ENCODE measurements around the gene CCBE1. TPM values are rescaled to one million over a fixed set of nuclear protein-coding genes. Genes with fewer than 3 reads are reported as not detected.

The CCBE1 gene
- total RNA-seq, 2 experiments from 2014 or later: not detected

DNA sequence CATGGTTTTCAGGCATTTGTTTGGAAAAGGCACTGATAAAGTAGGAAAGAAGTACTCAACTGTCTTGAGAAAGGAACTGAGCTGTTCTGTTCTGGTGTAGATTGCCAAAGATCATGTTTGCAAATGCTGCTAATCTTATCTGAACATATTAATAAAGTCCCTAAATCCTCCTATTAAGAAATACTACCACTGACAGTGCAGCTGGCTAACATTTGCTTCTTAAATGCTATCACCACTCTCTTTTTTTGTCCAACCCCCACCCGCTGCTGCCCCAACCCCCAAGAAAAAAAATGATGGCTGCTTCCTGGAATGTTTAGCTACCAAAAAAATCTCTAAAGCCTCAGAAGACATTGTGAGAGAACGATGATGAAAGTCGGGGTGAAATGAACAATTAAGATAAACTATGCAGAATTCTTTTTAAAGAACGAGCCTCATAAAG lies 130.7 kb downstream of the CCBE1 start:
- CTCF ChIA-PET: no interaction called here
- intact Hi-C loops (cut with micrococcal nuclease): no loop called here
- H3K36me3 Mint-ChIP-seq (ENCODE audit: low read depth): no peaks in the 10 kb centered on the region
- H3K27me3 Mint-ChIP-seq (ENCODE audit: low read depth): peaks cover 3% of the 10 kb centered on the region
- no peak for DNase-seq
- no peaks in the 10 kb centered on the region for H3K4me1 Mint-ChIP-seq (ENCODE audit: low read depth)
- H3K4me3 Mint-ChIP-seq: no peak overlapping the region
- H3K9me3 Mint-ChIP-seq: no peaks in the 10 kb centered on the region
- H3K27ac Mint-ChIP-seq: no peak overlapping the region

DNA sequence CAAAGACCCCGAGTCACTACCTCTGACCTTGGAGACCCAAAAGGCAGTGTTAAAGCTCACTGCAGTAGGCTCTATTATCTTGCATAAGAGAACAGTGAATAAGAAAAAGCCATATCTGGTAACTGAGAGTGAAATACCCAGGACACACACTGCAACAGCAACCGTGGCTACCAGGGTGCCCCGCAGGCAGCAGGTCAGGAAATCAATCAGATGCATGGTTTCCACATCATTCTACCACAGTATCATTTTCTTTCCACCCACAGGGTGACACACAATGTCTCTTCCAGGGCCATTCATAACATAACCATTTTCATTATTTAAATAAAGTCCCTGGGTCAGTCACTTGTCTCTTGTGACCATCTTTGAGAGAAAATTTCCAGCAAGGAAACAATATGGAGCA lies 131.3 kb downstream of the CCBE1 start:
- Mint-ChIP-seq H3K9me3 (no peaks in the 10 kb centered on the region), H3K4me1 (ENCODE audit: low read depth) (no peaks in the 10 kb centered on the region), H3K27ac (no peak overlapping the region), H3K27me3 (ENCODE audit: low read depth) (peaks cover 3% of the 10 kb centered on the region), H3K36me3 (ENCODE audit: low read depth) (no peaks in the 10 kb centered on the region), H3K4me3 (no peak overlapping the region)
- no peak for DNase-seq
- intact Hi-C loops (cut with micrococcal nuclease): no loop called here
- CTCF ChIA-PET: no interaction called here

DNA sequence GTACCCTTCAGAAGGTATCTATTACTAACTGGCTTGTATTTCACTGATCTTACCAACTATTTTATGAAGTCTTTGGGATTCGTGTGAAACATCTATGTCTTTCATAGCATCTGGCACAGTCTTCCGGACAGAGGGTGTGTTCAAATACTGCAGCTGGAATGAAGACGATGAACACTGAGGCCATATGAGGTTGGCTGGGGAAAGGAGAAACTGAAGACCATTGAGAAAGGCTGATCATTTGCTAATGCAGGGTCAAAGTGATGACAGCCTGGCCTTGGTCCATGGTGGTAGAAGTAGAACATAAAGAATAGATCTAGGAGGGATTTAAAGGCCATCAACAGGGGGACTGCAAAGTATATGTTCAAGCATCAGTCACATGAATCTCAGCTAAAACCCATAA lies 132.7 kb downstream of the CCBE1 start:
- Mint-ChIP-seq H3K27me3 (ENCODE audit: low read depth) (peaks cover 3% of the 10 kb centered on the region), H3K4me1 (ENCODE audit: low read depth) (no peaks in the 10 kb centered on the region), H3K27ac (no peak overlapping the region), H3K9me3 (no peaks in the 10 kb centered on the region), H3K36me3 (ENCODE audit: low read depth) (no peaks in the 10 kb centered on the region), H3K4me3 (no peak overlapping the region)
- CTCF ChIA-PET: interaction anchor here (0.6 kb wide), 2 partner anchors 102 to 105 kb away, joined by 3 to 4 read pairs; no protein-coding TSS in a partner anchor
- intact Hi-C loops (cut with micrococcal nuclease): no loop called here
- DNase-seq: no peak

DNA sequence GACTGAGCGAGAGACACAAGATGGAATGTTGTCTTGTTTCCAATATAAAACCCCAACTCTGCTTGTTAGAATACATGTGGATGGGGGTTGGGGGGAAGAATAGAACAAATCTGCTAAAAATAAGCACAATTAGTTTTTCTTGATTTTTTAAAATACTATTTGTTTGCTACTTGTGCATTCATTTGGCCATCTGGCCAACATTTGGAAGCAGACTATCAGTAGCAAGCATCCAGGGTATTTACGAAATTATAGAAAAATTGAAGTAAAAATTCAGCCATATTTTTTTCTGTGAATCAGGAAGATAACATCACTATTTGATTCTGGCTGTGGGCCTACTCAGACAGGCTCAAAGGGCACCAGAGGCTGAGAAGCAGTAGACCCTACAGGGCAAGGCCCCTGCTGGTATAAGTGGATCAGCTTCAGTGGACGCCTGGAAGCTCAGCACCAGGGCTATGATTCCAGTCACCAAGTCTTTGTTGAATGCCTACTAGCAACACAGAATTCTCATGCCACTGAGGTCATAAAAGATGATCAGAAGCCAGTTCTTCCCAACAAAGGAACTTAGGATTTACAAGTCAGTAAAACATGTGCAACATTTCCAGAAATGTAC lies 133.9 kb downstream of the CCBE1 start:
- Mint-ChIP-seq H3K4me3 (no peak overlapping the region), H3K4me1 (ENCODE audit: low read depth) (no peaks in the 10 kb centered on the region)
- intact Hi-C loops (cut with micrococcal nuclease): no loop called here

DNA sequence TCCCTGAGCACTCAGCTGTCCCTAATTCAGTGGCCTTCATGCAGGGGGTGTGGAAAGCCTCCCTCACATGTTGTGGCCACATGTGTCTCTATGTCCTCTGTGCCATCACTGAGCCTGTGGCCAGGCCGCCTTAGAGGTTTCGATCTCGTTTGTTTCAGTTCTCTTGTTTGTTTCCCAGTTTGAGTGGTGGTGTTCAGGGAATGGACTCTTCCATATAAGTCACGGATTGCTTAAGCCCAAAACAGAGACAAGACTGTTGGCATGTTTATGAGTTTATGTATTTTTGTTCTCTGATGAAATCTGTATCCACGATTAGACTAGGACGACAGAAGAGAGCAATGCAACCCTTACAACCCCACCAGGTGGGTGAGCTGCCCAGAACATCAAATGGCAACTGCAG lies 134.5 kb downstream of the CCBE1 start:
- CTCF ChIA-PET: no interaction called here
- no peaks in the 10 kb centered on the region for H3K9me3 Mint-ChIP-seq
- no peak overlapping the region for H3K27ac Mint-ChIP-seq
- peaks cover 3% of the 10 kb centered on the region for H3K27me3 Mint-ChIP-seq (ENCODE audit: low read depth)
- no peak overlapping the region for H3K4me3 Mint-ChIP-seq
- DNase-seq: no peak
- no peaks in the 10 kb centered on the region for H3K36me3 Mint-ChIP-seq (ENCODE audit: low read depth)
- H3K4me1 Mint-ChIP-seq (ENCODE audit: low read depth): no peaks in the 10 kb centered on the region
- intact Hi-C loops (cut with micrococcal nuclease): no loop called here

More for the DNA sequence above, 133.9 kb downstream of the CCBE1 start:
- DNase-seq: no peak
- Mint-ChIP-seq H3K27me3 (ENCODE audit: low read depth) (peaks cover 3% of the 10 kb centered on the region), H3K27ac (no peak overlapping the region), H3K36me3 (ENCODE audit: low read depth) (no peaks in the 10 kb centered on the region), H3K9me3 (no peaks in the 10 kb centered on the region)
- CTCF ChIA-PET: no interaction called here

DNA sequence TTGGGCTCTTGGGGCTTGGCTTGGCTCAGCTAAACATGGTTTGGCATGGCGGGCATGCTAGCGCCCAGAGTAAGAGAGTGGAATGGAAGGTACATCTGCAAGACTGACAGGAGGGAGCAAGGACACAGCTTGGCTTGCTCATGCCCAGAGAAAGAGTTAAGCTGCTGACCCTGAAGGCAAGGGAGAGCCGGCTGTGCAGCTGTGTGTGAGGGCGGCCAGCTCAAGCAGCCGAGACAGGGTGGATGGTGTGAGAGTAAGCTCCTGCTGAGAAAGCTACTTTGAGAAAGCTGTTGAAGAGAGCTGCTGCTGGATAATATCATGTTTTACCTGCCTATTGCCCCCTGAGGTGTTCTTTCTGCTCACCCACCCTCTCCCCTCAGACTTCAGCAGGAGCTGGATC lies 135.6 kb downstream of the CCBE1 start:
- no peak for DNase-seq
- H3K4me3 Mint-ChIP-seq: no peak overlapping the region
- no peaks in the 10 kb centered on the region for H3K9me3 Mint-ChIP-seq
- peaks cover 3% of the 10 kb centered on the region for H3K27me3 Mint-ChIP-seq (ENCODE audit: low read depth)
- CTCF ChIA-PET: no interaction called here
- H3K27ac Mint-ChIP-seq: no peak overlapping the region
- H3K4me1 Mint-ChIP-seq (ENCODE audit: low read depth): no peaks in the 10 kb centered on the region
- intact Hi-C loops (cut with micrococcal nuclease): no loop called here
- H3K36me3 Mint-ChIP-seq (ENCODE audit: low read depth): no peaks in the 10 kb centered on the region

DNA sequence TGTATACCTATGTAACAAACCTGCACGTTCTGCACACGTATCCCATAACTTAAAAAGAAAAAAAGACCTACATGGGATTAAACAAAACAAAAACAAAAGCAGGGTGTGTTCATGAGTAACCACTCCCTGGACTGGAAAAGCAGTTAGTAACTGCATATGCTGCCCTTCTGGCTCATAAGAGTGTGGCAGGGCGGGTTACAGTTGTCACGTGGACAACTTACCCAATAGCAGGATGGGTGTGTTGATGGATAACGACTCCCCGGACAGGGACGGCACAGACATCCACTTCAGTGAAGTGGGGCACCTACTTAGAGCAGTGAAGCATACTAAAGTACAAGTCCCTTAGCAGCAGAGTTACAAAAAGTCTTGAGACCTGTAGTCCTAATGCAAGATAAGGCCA lies 136.7 kb downstream of the CCBE1 start:
- H3K9me3 Mint-ChIP-seq: no peaks in the 10 kb centered on the region
- no peaks in the 10 kb centered on the region for H3K4me1 Mint-ChIP-seq (ENCODE audit: low read depth)
- intact Hi-C loops (cut with micrococcal nuclease): no loop called here
- CTCF ChIA-PET: no interaction called here
- H3K27me3 Mint-ChIP-seq (ENCODE audit: low read depth): peaks cover 3% of the 10 kb centered on the region
- DNase-seq: no peak
- no peak overlapping the region for H3K4me3 Mint-ChIP-seq
- no peaks in the 10 kb centered on the region for H3K36me3 Mint-ChIP-seq (ENCODE audit: low read depth)
- no peak overlapping the region for H3K27ac Mint-ChIP-seq

DNA sequence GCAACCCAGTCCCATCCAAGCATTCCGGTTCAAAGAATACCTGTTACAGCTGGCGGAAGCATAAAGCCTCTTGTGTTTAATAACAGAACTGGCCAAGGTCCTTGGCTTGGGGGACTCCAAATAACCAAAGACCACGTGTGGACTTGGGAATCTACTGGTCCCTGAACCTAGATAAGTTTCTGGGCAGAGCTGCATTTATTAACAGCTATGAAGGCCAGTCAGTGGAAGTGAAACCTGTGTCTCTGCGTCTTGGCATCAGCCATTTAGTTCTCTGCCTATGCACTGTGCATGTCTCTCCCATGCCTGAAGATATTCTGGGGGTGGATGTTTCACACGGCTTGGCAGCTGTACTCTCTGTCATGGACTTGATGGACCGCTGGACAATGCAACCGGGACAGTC lies 137.7 kb downstream of the CCBE1 start:
- Mint-ChIP-seq H3K27me3 (ENCODE audit: low read depth) (peaks cover 3% of the 10 kb centered on the region), H3K4me1 (ENCODE audit: low read depth) (no peaks in the 10 kb centered on the region), H3K27ac (no peak overlapping the region), H3K36me3 (ENCODE audit: low read depth) (no peaks in the 10 kb centered on the region), H3K9me3 (no peaks in the 10 kb centered on the region), H3K4me3 (no peak overlapping the region)
- no peak for DNase-seq
- CTCF ChIA-PET: no interaction called here
- intact Hi-C loops (cut with micrococcal nuclease): no loop called here

DNA sequence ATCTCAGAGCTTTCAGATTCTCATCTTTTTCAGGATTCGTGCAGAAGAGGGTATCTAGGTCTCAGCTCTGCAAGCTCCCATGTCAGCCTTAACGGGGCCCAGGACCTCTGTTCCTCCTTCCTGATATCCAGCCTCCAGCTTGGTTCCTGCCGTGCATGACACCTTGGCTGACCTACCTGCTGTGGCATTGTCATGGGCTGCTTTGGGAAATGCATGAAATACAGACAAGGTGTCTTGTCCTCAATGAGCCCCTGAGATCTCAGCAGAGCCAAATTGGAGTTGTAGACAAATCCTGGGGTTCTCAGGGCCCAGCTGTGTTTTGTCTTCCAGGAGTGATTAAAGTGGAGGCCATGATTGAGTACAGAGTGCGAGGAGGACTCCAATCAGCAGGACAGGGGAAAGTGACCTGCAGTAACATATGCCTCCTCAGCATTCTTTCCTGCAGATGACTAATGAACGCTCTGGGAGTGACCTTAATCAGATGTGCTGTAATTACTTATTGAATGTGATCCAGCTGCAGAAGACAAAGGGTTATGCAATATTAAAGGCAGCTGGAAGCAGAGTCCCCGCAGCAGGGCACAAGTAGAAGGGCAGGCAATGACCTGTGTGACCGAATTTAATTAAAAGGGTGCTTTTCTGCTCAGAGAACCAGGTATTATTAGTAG lies 141.1 kb downstream of the CCBE1 start:
- Mint-ChIP-seq H3K27me3 (ENCODE audit: low read depth) (peaks cover 2% of the 10 kb centered on the region), H3K4me3 (no peak overlapping the region), H3K4me1 (ENCODE audit: low read depth) (no peaks in the 10 kb centered on the region)

DNA sequence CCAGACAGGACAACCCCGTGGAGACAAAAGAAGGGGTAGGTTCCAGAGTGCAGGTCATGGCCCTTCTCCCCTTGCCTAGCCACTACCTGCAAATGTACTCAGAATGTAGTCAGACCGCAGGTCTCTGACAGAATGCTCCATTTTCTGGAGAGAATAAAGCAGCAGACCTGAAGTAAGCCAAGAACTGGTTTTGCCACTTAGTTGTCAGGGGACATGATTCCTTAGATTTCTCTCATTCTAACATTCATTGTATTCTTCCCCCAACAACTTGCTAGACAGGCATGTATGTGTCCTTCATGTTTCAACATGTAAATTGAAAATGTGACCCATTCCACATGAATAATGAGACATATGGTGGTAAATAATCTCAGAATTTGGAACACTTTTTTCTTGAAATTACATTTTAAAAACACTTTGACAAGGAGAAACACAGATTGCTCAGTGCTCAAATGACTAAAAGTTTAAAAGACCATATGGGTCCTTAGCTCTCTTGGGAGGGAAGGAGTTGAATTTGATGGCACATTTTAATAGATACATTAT lies 142.4 kb downstream of the CCBE1 start:
- Mint-ChIP-seq H3K36me3 (ENCODE audit: low read depth) (no peaks in the 10 kb centered on the region), H3K4me3 (no peak overlapping the region), H3K27me3 (ENCODE audit: low read depth) (peaks cover 2% of the 10 kb centered on the region), H3K9me3 (no peaks in the 10 kb centered on the region), H3K27ac (no peak overlapping the region), H3K4me1 (ENCODE audit: low read depth) (no peaks in the 10 kb centered on the region)
- CTCF ChIA-PET: interaction anchor here (0.6 kb wide), 1 partner anchor 93 kb away, joined by 3 read pairs; no protein-coding TSS in a partner anchor
- no peak for DNase-seq
- intact Hi-C loops (cut with micrococcal nuclease): no loop called here

More for the DNA sequence above, 141.1 kb downstream of the CCBE1 start:
- no peaks in the 10 kb centered on the region for H3K36me3 Mint-ChIP-seq (ENCODE audit: low read depth)
- no peak for DNase-seq
- CTCF ChIA-PET: no interaction called here
- no peak overlapping the region for H3K27ac Mint-ChIP-seq
- intact Hi-C loops (cut with micrococcal nuclease): no loop called here
- H3K9me3 Mint-ChIP-seq: no peaks in the 10 kb centered on the region

DNA sequence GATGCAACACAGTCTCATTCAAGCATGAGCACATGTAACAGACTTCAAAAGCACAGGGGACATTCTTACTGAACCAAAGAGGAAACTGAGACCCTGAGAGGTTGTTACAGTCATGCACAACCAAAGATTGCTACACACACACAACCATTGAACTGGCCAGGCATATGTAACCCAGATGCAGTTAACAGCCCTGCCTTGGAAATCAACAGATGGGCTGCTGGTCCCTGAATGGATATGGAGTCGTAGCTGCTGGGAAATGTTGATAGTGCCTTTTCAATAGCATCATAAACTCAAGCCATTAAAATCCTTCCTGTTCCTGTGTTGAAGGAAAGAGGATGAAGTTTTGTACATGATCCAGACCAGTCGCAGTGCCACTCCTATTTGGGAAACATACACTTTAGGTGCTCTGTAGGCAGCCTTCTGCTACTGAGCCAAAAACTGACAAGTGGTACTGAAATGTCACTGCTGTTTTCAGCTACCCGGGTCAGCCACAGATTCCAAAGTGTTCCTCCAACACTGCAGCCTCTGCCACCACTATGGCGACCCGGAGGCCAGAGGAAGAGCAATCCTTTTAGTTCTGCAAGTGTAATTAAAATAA lies 143.9 kb downstream of the CCBE1 start:
- no peaks in the 10 kb centered on the region for H3K36me3 Mint-ChIP-seq (ENCODE audit: low read depth)
- no peaks in the 10 kb centered on the region for H3K4me1 Mint-ChIP-seq (ENCODE audit: low read depth)
- no peak overlapping the region for H3K4me3 Mint-ChIP-seq
- no peak for DNase-seq
- peaks cover 2% of the 10 kb centered on the region for H3K27me3 Mint-ChIP-seq (ENCODE audit: low read depth)
- CTCF ChIA-PET: no interaction called here
- no peaks in the 10 kb centered on the region for H3K9me3 Mint-ChIP-seq
- intact Hi-C loops (cut with micrococcal nuclease): no loop called here
- no peak overlapping the region for H3K27ac Mint-ChIP-seq

DNA sequence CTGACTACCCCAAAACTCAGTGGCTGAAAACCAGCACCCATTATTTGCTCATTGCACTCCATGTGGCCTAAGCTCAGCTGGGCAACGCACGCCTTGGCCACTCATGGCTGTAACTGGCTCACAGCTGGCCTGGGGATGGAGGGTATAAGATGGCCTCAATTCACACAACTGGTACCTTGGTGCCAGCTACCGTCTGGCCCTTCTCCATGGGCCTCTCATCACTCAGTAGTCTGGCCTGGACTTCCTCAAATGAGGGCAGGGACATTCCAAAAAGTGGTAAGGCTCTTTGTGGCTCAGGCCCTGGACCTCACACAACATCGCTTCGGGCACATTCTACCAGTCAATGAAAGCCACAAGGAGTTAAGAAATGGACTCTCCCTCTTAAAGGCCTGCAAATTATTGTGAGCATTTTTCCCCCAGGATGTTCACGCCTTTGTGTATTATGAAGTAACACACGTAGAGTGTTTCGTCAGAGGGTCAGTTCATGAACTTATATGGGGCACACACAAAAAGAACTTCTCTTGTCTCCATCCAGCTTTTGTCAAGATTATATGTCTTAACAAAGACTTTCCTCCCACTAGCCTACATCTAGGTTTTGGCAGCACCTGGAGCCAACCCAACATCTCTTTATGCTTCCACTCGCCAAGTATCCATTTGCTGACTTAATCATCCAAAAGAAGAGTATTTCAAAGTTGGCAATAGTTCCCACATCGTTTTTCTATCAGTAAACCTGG lies 145.2 kb downstream of the CCBE1 start:
- Mint-ChIP-seq H3K27me3 (ENCODE audit: low read depth) (peaks cover 3% of the 10 kb centered on the region), H3K36me3 (ENCODE audit: low read depth) (no peaks in the 10 kb centered on the region), H3K9me3 (no peaks in the 10 kb centered on the region), H3K4me3 (no peak overlapping the region), H3K27ac (no peak overlapping the region), H3K4me1 (ENCODE audit: low read depth) (no peaks in the 10 kb centered on the region)
- DNase-seq: no peak
- intact Hi-C loops (cut with micrococcal nuclease): no loop called here
- CTCF ChIA-PET: no interaction called here

Measured in activated naive CD4-positive, alpha-beta T cell treated with anti-CD3 and anti-CD28 coated beads for 36 hours (primary cell).